Mesendoderm (in vitro differentiated cells): ENCODE data around the gene MEST.
"Not testable (repeated sequence)": the region's sequence is repeated elsewhere in the genome, so short reads cannot be mapped to it uniquely, and the experiment has no call there.

Experiments used
- DNase-seq: peaks from one replicate; pipeline ENCODE4 v3.0.0; 2013
- H2AK5ac ChIP-seq: 2 replicates; pipeline ENCODE4 v1.6.1; 2013; ENCODE audit warnings: low read length, inconsistent platforms
- H2BK120ac ChIP-seq: 2 replicates; pipeline ENCODE4 v1.6.1; 2013; ENCODE audit warnings: low read depth, mild to moderate bottlenecking, low read length, moderate library complexity, mixed read lengths
- H2BK15ac ChIP-seq: replicated peaks from 2 replicates; pipeline ENCODE4 v1.6.1; 2013; ENCODE audit warnings: low read depth, mild to moderate bottlenecking, moderate library complexity
- H2BK5ac ChIP-seq: 2 replicates; pipeline ENCODE4 v1.6.1; 2013; ENCODE audit warnings: low read length, inconsistent platforms
- H3K18ac ChIP-seq: 2 replicates; pipeline ENCODE4 v1.6.1; 2013; ENCODE audit warnings: mild to moderate bottlenecking, low read length, mixed read lengths
- H3K23ac ChIP-seq: one replicate; pipeline ENCODE4 v1.6.1; 2013; ENCODE audit warnings: low read length
- H3K27ac ChIP-seq: 2 replicates; pipeline ENCODE4 v1.5.1; 2013; ENCODE audit warnings: low read depth, mild to moderate bottlenecking, inconsistent platforms, low read length, moderate library complexity
- H3K27me3 ChIP-seq: 2 replicates; pipeline ENCODE4 v1.6.1; 2013; ENCODE audit warnings: low read length, control low read depth, mild to moderate bottlenecking, inconsistent platforms; ENCODE audit not compliant: insufficient read depth, poor library complexity
- H3K36me3 ChIP-seq: 2 replicates; pipeline ENCODE4 v1.6.1; 2013; ENCODE audit warnings: low read length, inconsistent platforms; ENCODE audit not compliant: control insufficient read depth, insufficient read depth
- H3K4ac ChIP-seq: one replicate; pipeline ENCODE4 v1.6.1; 2013; ENCODE audit warnings: low read depth, mild to moderate bottlenecking, low read length, moderate library complexity
- H3K4me1 ChIP-seq: 2 replicates; pipeline ENCODE4 v1.6.1; 2013; ENCODE audit warnings: low read depth, low read length, inconsistent platforms; ENCODE audit not compliant: control insufficient read depth
- H3K4me2 ChIP-seq: 2 replicates; pipeline ENCODE4 v1.6.1; 2013; ENCODE audit warnings: low read length
- H3K4me3 ChIP-seq: 2 replicates; pipeline ENCODE4 v1.5.1; 2013; ENCODE audit warnings: mild to moderate bottlenecking, low read length
- H3K56ac ChIP-seq: one replicate; pipeline ENCODE4 v1.6.1; 2013; ENCODE audit warnings: low read length
- H3K79me1 ChIP-seq: 2 replicates; pipeline ENCODE4 v1.6.1; 2013; ENCODE audit warnings: low read length, inconsistent platforms
- H3K79me2 ChIP-seq: 2 replicates; pipeline ENCODE4 v1.6.1; 2013; ENCODE audit warnings: mild to moderate bottlenecking, low read length; ENCODE audit not compliant: control insufficient read depth, insufficient read depth
- H3K9ac ChIP-seq: 2 replicates; pipeline ENCODE4 v1.6.1; 2013; ENCODE audit warnings: low read length, inconsistent platforms
- H4K5ac ChIP-seq: one replicate; pipeline ENCODE4 v1.6.1; 2013; ENCODE audit warnings: low read length
- H4K8ac ChIP-seq: one replicate; pipeline ENCODE4 v1.6.1; 2013; ENCODE audit warnings: low read depth, mild to moderate bottlenecking, control low read depth, low read length, moderate library complexity
- WGBS: extraction: QIAGEN DNeasy Blood & Tissue Kit; methylation state at CpG from one replicate; pipeline ENCODE4 v1.1.7; 2013; ENCODE audit warnings: low lambda C conversion rate, missing lambda C conversion rate; ENCODE audit not compliant: insufficient coverage; ENCODE audit errors: extremely low coverage; 5-methylcytosine and 5-hydroxymethylcytosine counted together

Gene MEST

GRCh38 chr7:130451344-130451743 lies 40.5 kb upstream of the MEST start:
- no CpG with 5 or more reads among the region's 3 CpGs for WGBS
- H3K79me1 ChIP-seq: not testable (repeated sequence)

GRCh38 chr7:130452951-130453350 lies 38.9 kb upstream of the MEST start:
- Histone ChIP-seq H2BK5ac (no peak overlapping the region), H2BK120ac (no peak overlapping the region), H4K5ac (no peak overlapping the region), H3K79me1 (no peaks in the 10 kb centered on the region), H2AK5ac (no peak overlapping the region), H2BK15ac (no peak overlapping the region), H3K23ac (no peak overlapping the region), H3K18ac (no peak overlapping the region), H3K56ac (no peak overlapping the region), H3K79me2 (no peaks in the 10 kb centered on the region), H3K4ac (no peak overlapping the region), H3K9ac (no peak overlapping the region), H3K4me1 (no peaks in the 10 kb centered on the region), H3K36me3 (no peaks in the 10 kb centered on the region), H3K4me3 (no peak overlapping the region), H4K8ac (no peak overlapping the region), H3K27me3 (no peaks in the 10 kb centered on the region), H3K27ac (no peak overlapping the region), H3K4me2 (no peak overlapping the region)
- DNase-seq: no peak
- no CpG with 5 or more reads among the region's 3 CpGs for WGBS

More at GRCh38 chr7:130451344-130451743, 40.5 kb upstream of the MEST start:
- not testable (repeated sequence) for H3K36me3 ChIP-seq, H3K27me3 ChIP-seq, H3K56ac ChIP-seq, H3K4ac ChIP-seq, H4K8ac ChIP-seq, H2BK120ac ChIP-seq, H2AK5ac ChIP-seq, H3K23ac ChIP-seq, H3K27ac ChIP-seq, H2BK5ac ChIP-seq, H3K79me2 ChIP-seq, H3K4me3 ChIP-seq, H4K5ac ChIP-seq, H3K9ac ChIP-seq, DNase-seq, H3K4me2 ChIP-seq, H3K4me1 ChIP-seq, H2BK15ac ChIP-seq, H3K18ac ChIP-seq

DNA sequence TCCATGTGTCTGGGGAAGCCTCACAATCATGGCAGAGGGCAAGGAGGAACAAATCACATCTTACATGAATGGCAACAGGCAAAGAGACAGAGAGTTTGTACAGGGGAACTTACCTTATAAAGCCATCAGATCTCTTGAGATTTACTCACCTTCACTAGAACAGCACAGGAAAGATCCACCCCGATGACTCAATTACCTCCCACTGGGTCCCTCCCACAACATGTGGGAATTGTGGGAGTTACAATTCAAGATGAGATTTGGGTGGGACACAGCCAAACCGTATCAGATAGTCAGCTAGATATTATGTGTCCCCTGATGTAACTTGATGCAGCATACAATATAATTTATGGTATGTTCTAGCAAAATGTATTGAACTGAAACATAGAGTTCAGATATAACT lies 36.9 kb upstream of the MEST start:
- Histone ChIP-seq H3K27ac (no peak overlapping the region), H3K36me3 (no peaks in the 10 kb centered on the region), H2BK120ac (no peak overlapping the region), H3K4ac (no peak overlapping the region), H2BK15ac (no peak overlapping the region), H3K79me1 (no peaks in the 10 kb centered on the region), H4K8ac (no peak overlapping the region), H3K27me3 (no peaks in the 10 kb centered on the region), H3K9ac (no peak overlapping the region), H3K4me2 (no peak overlapping the region), H2AK5ac (no peak overlapping the region), H3K56ac (no peak overlapping the region), H4K5ac (no peak overlapping the region), H3K4me1 (no peaks in the 10 kb centered on the region), H3K18ac (no peak overlapping the region), H2BK5ac (no peak overlapping the region), H3K23ac (no peak overlapping the region), H3K79me2 (no peaks in the 10 kb centered on the region), H3K4me3 (no peak overlapping the region)
- no CpG with 5 or more reads among the region's 2 CpGs for WGBS
- no peak for DNase-seq

GRCh38 chr7:130458257-130458656 lies 33.6 kb upstream of the MEST start:
- Histone ChIP-seq H2BK5ac (no peak overlapping the region), H2AK5ac (no peak overlapping the region), H4K5ac (no peak overlapping the region), H3K4ac (no peak overlapping the region), H3K23ac (no peak overlapping the region), H3K9ac (no peak overlapping the region), H3K4me2 (no peak overlapping the region), H3K56ac (no peak overlapping the region), H3K79me2 (no peaks in the 10 kb centered on the region), H2BK15ac (no peak overlapping the region), H3K18ac (no peak overlapping the region), H3K27ac (no peak overlapping the region), H2BK120ac (no peak overlapping the region), H3K79me1 (no peaks in the 10 kb centered on the region), H4K8ac (no peak overlapping the region), H3K36me3 (no peaks in the 10 kb centered on the region), H3K27me3 (no peaks in the 10 kb centered on the region), H3K4me3 (no peak overlapping the region), H3K4me1 (no peaks in the 10 kb centered on the region)
- DNase-seq: no peak
- no CpG with 5 or more reads among the region's 2 CpGs for whole genome bisulfite sequencing

GRCh38 chr7:130461272-130461671 lies 30.6 kb upstream of the MEST start:
- DNase-seq: no peak
- Histone ChIP-seq H2BK15ac (no peak overlapping the region), H2BK5ac (no peak overlapping the region), H3K18ac (no peak overlapping the region), H3K56ac (no peak overlapping the region), H3K4me1 (no peaks in the 10 kb centered on the region), H3K9ac (no peak overlapping the region), H2AK5ac (no peak overlapping the region), H4K8ac (no peak overlapping the region), H3K4me2 (no peak overlapping the region), H4K5ac (no peak overlapping the region), H2BK120ac (no peak overlapping the region), H3K27ac (no peak overlapping the region), H3K4ac (no peak overlapping the region), H3K23ac (no peak overlapping the region), H3K4me3 (no peak overlapping the region), H3K36me3 (no peaks in the 10 kb centered on the region), H3K27me3 (no peaks in the 10 kb centered on the region), H3K79me1 (no peaks in the 10 kb centered on the region), H3K79me2 (no peaks in the 10 kb centered on the region)
- WGBS: no CpG with 5 or more reads among the region's 2 CpGs

GRCh38 chr7:130463553-130464434 lies 28.1 kb upstream of the MEST start:
- Histone ChIP-seq H3K36me3 (no peaks in the 10 kb centered on the region), H3K79me1 (no peaks in the 10 kb centered on the region), H3K18ac (no peak overlapping the region), H2BK15ac (no peak overlapping the region), H3K56ac (no peak overlapping the region), H3K23ac (no peak overlapping the region), H3K4me1 (no peaks in the 10 kb centered on the region), H3K4ac (no peak overlapping the region), H4K5ac (no peak overlapping the region), H3K9ac (no peak overlapping the region), H3K4me2 (no peak overlapping the region), H4K8ac (no peak overlapping the region), H2AK5ac (no peak overlapping the region), H2BK120ac (no peak overlapping the region), H3K4me3 (no peak overlapping the region), H3K27ac (no peak overlapping the region), H2BK5ac (no peak overlapping the region), H3K79me2 (no peaks in the 10 kb centered on the region), H3K27me3 (no peaks in the 10 kb centered on the region)
- no CpG with 5 or more reads among the region's 4 CpGs for WGBS
- no peak for DNase-seq
